Stomach (tissue), 4 donors: ENCODE measurements around the gene IGFALS.

Source experiments
- CTCF ChIP-seq, 7 experiments: fragments of 450-650 bp in 4 of 7; fragments of 200-600 bp in 3 of 7; sonication (generic) in 3 of 7; IDR thresholded peaks; one replicate each; pipeline ENCODE4 v1.5.1; 2016 to 2019; ENCODE audit warnings: antibody characterized with exemption in 7 of 7, control low read depth in 2 of 7, mild to moderate bottlenecking in 1 of 7
- POLR2A ChIP-seq, 4 donors: fragments of 450-650 bp; IDR thresholded peaks; one replicate each; pipeline ENCODE4 v1.6.1; 2016; ENCODE audit warnings: antibody characterized with exemption in 4 of 4, control low read depth in 2 of 4, mild to moderate bottlenecking in 1 of 4, moderate library complexity in 1 of 4

GRCh38 chr16:1765826-1766225, 27.7 kb downstream of the IGFALS start:
- no peak for TF ChIP-seq CTCF (IDR thresholded peaks at IDR 0.05)
- TF ChIP-seq POLR2A (IDR thresholded peaks at IDR 0.05), result no peak
